DOHH2 (cell line): Measurements from ENCODE around the gene MVK.

ENCODE experiments used
- H3F3A ChIP-seq: fragments of 200-600 bp; sonication (generic), shearing (Covaris generic); 2 replicates; pipeline ENCODE4 v1.6.0; 2016; ENCODE audit warnings: antibody characterized with exemption, mild to moderate bottlenecking; ENCODE audit not compliant: control insufficient read depth, insufficient read depth
- H3K27ac ChIP-seq: fragments of 200-600 bp; sonication (generic); 2 replicates; pipeline ENCODE4 v1.5.1; 2014; ENCODE audit warnings: low read depth, mild to moderate bottlenecking, low read length, moderate library complexity
- H3K27me3 ChIP-seq: fragments of 200-600 bp; sonication (generic); 2 replicates; pipeline ENCODE4 v1.6.1; 2014; ENCODE audit warnings: mild to moderate bottlenecking, low read length, mixed read lengths; ENCODE audit not compliant: control insufficient read depth
- H3K36me3 ChIP-seq: fragments of 200-600 bp; sonication (generic); 2 replicates; pipeline ENCODE4 v1.6.1; 2014; ENCODE audit warnings: mild to moderate bottlenecking, low read length, moderate library complexity, mixed read lengths; ENCODE audit not compliant: control insufficient read depth
- H3K4me1 ChIP-seq: fragments of 200-600 bp; sonication (generic); 2 replicates; pipeline ENCODE4 v1.6.1; 2014; ENCODE audit warnings: mild to moderate bottlenecking, low read length, mixed read lengths; ENCODE audit not compliant: control insufficient read depth
- H3K4me2 ChIP-seq: fragments of 200-600 bp; sonication (generic); 2 replicates; pipeline ENCODE4 v1.6.0; 2014; ENCODE audit warnings: mild to moderate bottlenecking, low read length, moderate library complexity
- H3K4me3 ChIP-seq: fragments of 200-600 bp; sonication (generic); 2 replicates; pipeline ENCODE4 v1.5.1; 2014; ENCODE audit warnings: mild to moderate bottlenecking, low read length, mixed read lengths
- H3K79me2 ChIP-seq: fragments of 200-600 bp; sonication (generic); 2 replicates; pipeline ENCODE4 v1.6.1; 2014; ENCODE audit warnings: mild to moderate bottlenecking, low read length, mixed read lengths; ENCODE audit not compliant: control insufficient read depth
- H3K9me2 ChIP-seq: fragments of 200-600 bp; sonication (generic); replicated peaks from 2 replicates; pipeline ENCODE4 v1.6.1; 2014; ENCODE audit warnings: mild to moderate bottlenecking, low read length, mixed read lengths; ENCODE audit not compliant: control insufficient read depth
- H3K9me3 ChIP-seq: fragments of 200-600 bp; sonication (generic); 2 replicates; pipeline ENCODE4 v1.6.1; 2014; ENCODE audit warnings: antibody characterized with exemption, low read length, mixed read lengths; ENCODE audit not compliant: control insufficient read depth, insufficient read depth
- H4K20me1 ChIP-seq: fragments of 200-600 bp; sonication (generic); 2 replicates; pipeline ENCODE4 v1.6.0; 2014; ENCODE audit warnings: low read depth, mild to moderate bottlenecking, antibody characterized with exemption, low read length, moderate library complexity; ENCODE audit not compliant: control insufficient read depth, insufficient read depth
- EZH2phosphoT487 ChIP-seq: fragments of 200-600 bp; sonication (generic); IDR thresholded peaks from 2 replicates; pipeline ENCODE4 v1.6.1; 2017; ENCODE audit warnings: borderline replicate concordance, mild to moderate bottlenecking, antibody characterized with exemption, low read length, moderate library complexity, mixed read lengths
- TF ChIP-seq, protein P1 (sequence below): fragments of 200-600 bp; sonication (generic); IDR thresholded peaks from one replicate; pipeline ENCODE4 v1.5.1; 2014; ENCODE audit warnings: antibody characterized with exemption, mild to moderate bottlenecking, low read depth, low read length; ENCODE audit not compliant: poor library complexity, severe bottlenecking

Gene MVK

GRCh38 chr12:109624467-109624866 lies 50.9 kb downstream of the MVK start:
- Histone ChIP-seq H3K27ac (no peak overlapping the region), H3F3A (no peaks in the 10 kb centered on the region), H3K4me3 (no peak overlapping the region), H3K36me3 (no peaks in the 10 kb centered on the region), H3K4me1 (no peaks in the 10 kb centered on the region), H3K79me2 (no peaks in the 10 kb centered on the region), H4K20me1 (no peaks in the 10 kb centered on the region), H3K9me3 (no peaks in the 10 kb centered on the region), H3K9me2 (no peaks in the 10 kb centered on the region), H3K4me2 (no peak overlapping the region), H3K27me3 (peaks cover 18% of the 10 kb centered on the region)
- no peak for TF ChIP-seq EZH2phosphoT487
- TF ChIP-seq, protein P1, sequence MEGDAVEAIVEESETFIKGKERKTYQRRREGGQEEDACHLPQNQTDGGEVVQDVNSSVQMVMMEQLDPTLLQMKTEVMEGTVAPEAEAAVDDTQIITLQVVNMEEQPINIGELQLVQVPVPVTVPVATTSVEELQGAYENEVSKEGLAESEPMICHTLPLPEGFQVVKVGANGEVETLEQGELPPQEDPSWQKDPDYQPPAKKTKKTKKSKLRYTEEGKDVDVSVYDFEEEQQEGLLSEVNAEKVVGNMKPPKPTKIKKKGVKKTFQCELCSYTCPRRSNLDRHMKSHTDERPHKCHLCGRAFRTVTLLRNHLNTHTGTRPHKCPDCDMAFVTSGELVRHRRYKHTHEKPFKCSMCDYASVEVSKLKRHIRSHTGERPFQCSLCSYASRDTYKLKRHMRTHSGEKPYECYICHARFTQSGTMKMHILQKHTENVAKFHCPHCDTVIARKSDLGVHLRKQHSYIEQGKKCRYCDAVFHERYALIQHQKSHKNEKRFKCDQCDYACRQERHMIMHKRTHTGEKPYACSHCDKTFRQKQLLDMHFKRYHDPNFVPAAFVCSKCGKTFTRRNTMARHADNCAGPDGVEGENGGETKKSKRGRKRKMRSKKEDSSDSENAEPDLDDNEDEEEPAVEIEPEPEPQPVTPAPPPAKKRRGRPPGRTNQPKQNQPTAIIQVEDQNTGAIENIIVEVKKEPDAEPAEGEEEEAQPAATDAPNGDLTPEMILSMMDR = no peak

- H3K4me1 ChIP-seq = no peaks in the 10 kb centered on the region
- no peak overlapping the region for H3K4me3 ChIP-seq
- H3K9me2 ChIP-seq = no peaks in the 10 kb centered on the region
- no peaks in the 10 kb centered on the region for H3F3A ChIP-seq
- no peaks in the 10 kb centered on the region for H3K79me2 ChIP-seq
- no peaks in the 10 kb centered on the region for H3K36me3 ChIP-seq
- H4K20me1 ChIP-seq = no peaks in the 10 kb centered on the region
- no peaks in the 10 kb centered on the region for H3K9me3 ChIP-seq
- peaks cover 18% of the 10 kb centered on the region for H3K27me3 ChIP-seq
- no peak overlapping the region for H3K4me2 ChIP-seq
- TF ChIP-seq EZH2phosphoT487 = no peak
- TF ChIP-seq, protein P1 = no peak
- no peak overlapping the region for H3K27ac ChIP-seq
These were observed 51.6 kb downstream of the MVK start for GRCh38 chr12:109625131-109625559.

DNA sequence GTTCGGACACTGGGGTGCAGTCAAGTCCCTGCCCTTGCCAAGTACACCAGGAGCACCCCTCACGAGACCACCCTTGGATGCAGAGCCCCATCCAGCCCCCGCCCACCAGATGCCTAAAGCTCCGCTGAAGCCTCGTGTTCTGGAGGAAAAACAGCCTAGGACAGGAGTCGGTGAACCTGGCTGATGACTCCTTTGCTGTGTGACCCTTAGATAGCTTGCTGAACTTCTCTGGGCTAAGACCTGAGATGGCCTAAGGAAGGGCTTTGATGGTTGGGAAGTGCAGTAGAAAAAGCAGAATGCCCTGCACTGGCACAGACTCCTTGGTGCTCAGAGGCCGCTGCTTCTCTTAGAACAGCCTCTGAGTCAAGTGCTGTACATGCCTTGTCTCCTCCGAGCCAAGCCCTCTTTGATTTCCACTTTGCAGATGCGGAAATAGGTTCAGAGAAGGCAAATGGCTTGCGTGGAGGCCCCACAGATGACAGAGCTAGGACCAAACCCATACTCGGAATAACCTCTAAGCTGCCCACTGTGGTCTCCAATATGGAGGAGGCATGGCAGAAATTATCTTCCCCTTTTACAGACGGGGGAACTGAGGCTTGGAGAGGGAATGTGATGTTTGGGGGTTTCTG lies 52.3 kb downstream of the MVK start:
- Histone ChIP-seq H3F3A (no peaks in the 10 kb centered on the region), H3K9me3 (no peaks in the 10 kb centered on the region), H3K4me3 (no peak overlapping the region), H3K4me1 (no peaks in the 10 kb centered on the region), H3K4me2 (no peak overlapping the region), H3K79me2 (no peaks in the 10 kb centered on the region), H3K9me2 (no peaks in the 10 kb centered on the region), H3K27me3 (peaks cover 17% of the 10 kb centered on the region), H3K36me3 (no peaks in the 10 kb centered on the region), H4K20me1 (no peaks in the 10 kb centered on the region), H3K27ac (no peak overlapping the region)
- no peak for TF ChIP-seq EZH2phosphoT487
- TF ChIP-seq, protein P1 = no peak
